Sigmoid colon (tissue), 7 donors: Measurements from ENCODE around the gene NEK5. TPM values are rescaled to one million over a fixed set of nuclear protein-coding genes. Genes with fewer than 3 reads are reported as not detected.

ENCODE experiments used
- DNase-seq: peaks from one replicate; pipeline ENCODE4 v3.0.0-alpha.2; 2019
- H3K27ac ChIP-seq, 4 donors: fragments of 200-600 bp; sonication (generic); one replicate each; pipeline ENCODE4 v1.5.1; 2016 to 2019; ENCODE audit warnings: mild to moderate bottlenecking in 1 of 4
- H3K27me3 ChIP-seq, 3 donors: fragments of 200-600 bp; sonication (generic); one replicate each; pipeline ENCODE4 v1.5.1; 2019; ENCODE audit warnings: mild to moderate bottlenecking in 1 of 3
- H3K36me3 ChIP-seq, 4 donors: fragments of 200-600 bp; sonication (generic); one replicate each; pipeline ENCODE4 v1.5.1; 2016 to 2019
- H3K4me1 ChIP-seq, 4 donors: fragments of 200-600 bp; sonication (generic); one replicate each; pipeline ENCODE4 v1.5.1; 2017 to 2019
- H3K4me3 ChIP-seq, 4 donors: fragments of 200-600 bp; sonication (generic); one replicate each; pipeline ENCODE4 v1.5.1; 2017 to 2019; ENCODE audit warnings: mild to moderate bottlenecking in 2 of 4, moderate library complexity in 1 of 4
- H3K9me3 ChIP-seq, 4 donors: fragments of 200-600 bp in 3 of 4; sonication (generic) in 3 of 4; one replicate each; pipeline versions ENCODE4 v1.5.1 to v1.6.1; 2013 to 2019
- CTCF ChIP-seq, 4 experiments: fragments of 450-650 bp in 3 of 4; fragments of 200-600 bp in 1 of 4; IDR thresholded peaks; one replicate each; pipeline ENCODE4 v1.5.1; 2016 to 2019; ENCODE audit warnings: antibody characterized with exemption in 4 of 4, mild to moderate bottlenecking in 3 of 4, moderate library complexity in 2 of 4
- EP300 ChIP-seq, 4 donors: sonication (generic); formaldehyde crosslinking; IDR thresholded peaks; one replicate each; pipeline ENCODE4 v1.6.1; 2017; ENCODE audit warnings: antibody characterized with exemption in 4 of 4
- POLR2A ChIP-seq, 2 donors: fragments of 450-650 bp; IDR thresholded peaks; one replicate each; pipeline ENCODE4 v1.6.1; 2016; ENCODE audit warnings: antibody characterized with exemption in 2 of 2, mild to moderate bottlenecking in 2 of 2, moderate library complexity in 2 of 2
- POLR2AphosphoS5 ChIP-seq, 4 donors: sonication (generic); formaldehyde crosslinking; IDR thresholded peaks; one replicate each; pipeline ENCODE4 v1.6.1; 2017; ENCODE audit warnings: antibody characterized with exemption in 4 of 4
- WGBS, 2 donors: extraction: QIAGEN DNeasy Blood & Tissue Kit; methylation state at CpG; one replicate each; pipeline ENCODE4 v1.1.7; 2013; 5-methylcytosine and 5-hydroxymethylcytosine counted together
- intact Hi-C: fragments of 100-400 bp; cut with DNase I; formaldehyde crosslinking; loops from one replicate; pipeline ENCODE4 v1.15.1; 2023
- polyA plus RNA-seq, 3 donors: library from polyadenylated mRNA; stranded (reverse); fragments of 200-250 nt; gene quantifications; one replicate each; pipeline ENCODE4 v1.2.3, GENCODE V29; 2013
- total RNA-seq, 4 donors: library from RNA; depleted of rRNA; stranded (reverse); fragments of >200 nt; gene quantifications; one replicate each; pipeline ENCODE4 v1.1.0, GENCODE V29; 2016
- donor health status: healthy with polysubstance abuse.
- donor health status: Bipolar disorder and iron deficiency.
- donor health status: healthy.

The NEK5 gene
- total and polyA plus RNA-seq, 7 donors, result 0.17 to 0.83 (median 0.33) TPM; not detected in 2

- WGBS, 2 donors, result 86 to 88% methylated on average over 3 of the region's 3 CpGs
- DNase-seq, result no peak
- no peaks in the 10 kb centered on the region for H3K36me3 ChIP-seq
- no peaks in the 10 kb centered on the region for H3K4me1 ChIP-seq
- intact Hi-C loops, result no loop called here
- TF ChIP-seq CTCF (IDR thresholded peaks at IDR 0.05), result no peak
- TF ChIP-seq EP300 (IDR thresholded peaks at IDR 0.05), result no peak
- TF ChIP-seq POLR2A (IDR thresholded peaks at IDR 0.05), result no peak
- no peak for TF ChIP-seq POLR2AphosphoS5 (IDR thresholded peaks at IDR 0.05)
- no peaks in the 10 kb centered on the region for H3K27me3 ChIP-seq
- no peak overlapping the region for H3K4me3 ChIP-seq
- H3K27ac ChIP-seq, result no peak overlapping the region
- H3K9me3 ChIP-seq, result no peaks in the 10 kb centered on the region
Observed at GRCh38 chr13:51988988-51989618, 139.8 kb downstream of the NEK5 start.

Other genes starting within 250 kb of the NEK5 start
- gene ATP7B, start 117.6 kb downstream of the NEK5 start, total RNA-seq, result 1 to 10 TPM; 4.5 to 8.1 (median 5.5) TPM
- 1 to 10 TPM in 2 of 3 donors, under 1 TPM in 1; 0.60 to 5.1 (median 1.2) TPM for gene ATP7B, start 117.6 kb downstream of the NEK5 start, polyA plus RNA-seq
- gene ALG11, start 116.7 kb downstream of the NEK5 start, total RNA-seq, result 10 to 100 TPM; 11.6 to 20.6 (median 17.4) TPM
- 1 to 10 TPM; 1.2 to 9.3 (median 2.1) TPM for gene ALG11, start 116.7 kb downstream of the NEK5 start, polyA plus RNA-seq
- 10 to 100 TPM; 15.0 to 18.2 (median 15.8) TPM for gene UTP14C, start 104.4 kb downstream of the NEK5 start, total RNA-seq
- 1 to 10 TPM; 1.8 to 9.7 (median 2.4) TPM for gene UTP14C, start 104.4 kb downstream of the NEK5 start, polyA plus RNA-seq
- 10 to 100 TPM in 3 of 4 donors, 1 to 10 TPM in 1; 8.7 to 22.2 (median 14.1) TPM for gene NEK3, start 30.5 kb upstream of the NEK5 start, total RNA-seq
- 10 to 100 TPM; 21.0 to 26.5 (median 25.7) TPM for gene NEK3, start 30.5 kb upstream of the NEK5 start, polyA plus RNA-seq